ENCODE measurements around the gene TNN.
"Not testable (repeated sequence)": the region's sequence is repeated elsewhere in the genome, so short reads cannot be mapped to it uniquely, and the experiment has no call there.

The TNN gene

GRCh38 chr1:175067362-175068106 is at the start of gene TNN:
Gene TNN (plus strand): TSS chr1:175067833. CDS start chr1:175077419, 9,586 bp downstream.
- DNase-seq = no peak

GRCh38 chr1:175019524-175019923 is 48.1 kb upstream of the TNN start:
- no peak for DNase-seq

DNA sequence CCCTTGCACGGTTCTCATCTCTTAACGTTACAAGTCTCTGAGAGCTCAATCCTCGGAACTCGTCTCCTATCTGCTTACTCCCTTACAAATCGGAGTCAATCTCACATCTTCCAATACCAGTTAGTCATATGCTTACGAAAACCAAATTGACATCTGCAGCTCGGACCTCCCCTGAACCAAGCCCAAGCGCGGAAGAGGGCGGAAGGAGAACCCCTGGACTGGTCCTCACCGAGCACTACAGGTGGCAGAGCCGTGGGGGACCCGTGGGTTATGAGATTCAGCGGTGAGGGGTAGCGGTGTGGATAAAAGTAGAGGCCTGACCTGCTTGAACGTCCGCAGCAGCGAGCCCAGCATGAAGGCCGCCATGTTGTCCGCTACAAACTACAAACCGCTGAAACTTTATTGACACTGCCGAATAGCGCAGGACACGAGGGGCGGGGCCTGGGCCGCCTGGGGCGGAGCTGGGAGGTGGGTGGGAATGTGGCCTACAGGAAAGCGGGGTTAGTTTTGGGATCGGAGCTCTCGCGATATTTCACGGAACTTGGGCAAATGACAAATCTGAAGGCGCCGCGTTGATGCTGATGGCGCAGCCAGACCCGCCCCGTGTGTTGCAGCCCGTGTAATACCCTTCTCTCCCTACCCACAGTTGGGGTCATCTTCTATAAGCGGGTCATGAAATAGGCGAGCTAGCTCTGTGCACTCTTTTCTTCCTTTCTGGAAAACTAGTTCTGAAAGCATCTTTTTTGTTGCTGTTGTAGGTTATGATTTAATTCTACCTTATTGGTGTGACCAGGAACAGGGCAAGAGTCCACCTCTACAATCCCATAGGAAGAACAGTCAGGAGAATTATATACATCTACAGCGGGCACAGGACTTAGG is 44.4 kb upstream of the TNN start, which contains the start of gene MRPS14:
Gene MRPS14, minus strand, starts transcription at position 383 of the 879 bp plus-strand sequence. Its CDS starts 17 bp downstream, at position 366.
- DNase-seq = peak; percentile 98

DNA sequence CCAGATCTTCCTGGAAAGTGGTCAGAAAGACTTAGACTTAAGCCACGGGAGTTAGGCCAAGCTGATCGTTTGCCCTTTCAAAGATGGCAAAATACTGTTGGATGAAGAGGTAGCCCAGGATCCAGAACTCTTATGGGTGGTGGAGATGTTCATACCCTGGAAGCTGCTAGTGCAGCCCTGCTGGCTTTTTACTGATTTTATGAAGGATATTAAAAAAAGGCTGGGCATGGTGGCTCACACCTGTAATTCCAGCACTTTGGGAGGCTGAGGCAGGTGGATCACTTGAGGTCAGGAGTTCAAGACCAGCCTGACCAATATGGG is 43.8 kb upstream of the TNN start:
- DNase-seq = not testable (repeated sequence)

GRCh38 chr1:175024773-175025172 is 42.9 kb upstream of the TNN start:
- no peak for DNase-seq

DNA sequence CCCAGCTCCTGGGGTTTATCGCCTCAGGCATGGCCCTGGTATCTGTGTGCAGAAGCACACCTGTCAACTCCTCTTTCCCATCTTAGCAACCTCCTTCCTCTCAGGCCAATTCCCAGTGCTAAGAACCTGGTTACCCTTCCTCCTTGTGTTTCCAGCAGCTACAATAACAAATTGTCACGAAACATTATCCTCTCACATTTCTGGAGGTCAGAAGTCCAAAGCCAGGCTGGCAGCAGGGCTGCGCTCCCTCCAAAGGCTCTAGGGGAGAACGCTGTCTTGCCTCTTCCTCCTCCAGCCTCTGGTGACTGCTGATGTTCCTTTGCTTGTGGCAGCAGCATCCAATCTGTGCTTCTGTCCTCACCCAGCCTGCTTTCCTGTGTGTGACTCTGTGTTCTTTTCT is 33.7 kb upstream of the TNN start:
- DNase-seq = no peak

- DNase-seq = no peak
Measured at GRCh38 chr1:175034775-175035174, 32.9 kb upstream of the TNN start.

- no peak for DNase-seq
Measured at GRCh38 chr1:175035865-175036264, 31.8 kb upstream of the TNN start.

DNA sequence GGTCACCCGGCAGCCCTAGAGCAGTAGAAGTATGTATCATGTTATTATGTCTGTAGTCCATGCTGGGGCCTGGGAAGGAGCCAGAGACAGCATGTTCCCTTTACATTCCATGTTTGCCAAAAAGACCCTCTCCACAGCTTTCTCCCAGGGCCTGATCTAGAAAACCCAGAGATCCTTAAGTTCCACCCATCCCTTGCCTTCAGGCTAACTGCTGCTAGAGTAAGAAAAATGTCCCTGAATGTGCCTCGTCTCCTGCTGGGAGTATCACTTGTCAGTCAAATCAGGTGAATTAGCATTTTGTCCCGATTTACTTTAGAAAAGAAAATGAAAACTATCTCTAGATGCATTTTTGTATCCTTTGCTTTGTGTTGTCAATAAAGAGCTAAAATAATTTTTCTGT is 31.2 kb upstream of the TNN start:
- DNase-seq = no peak

GRCh38 chr1:175037416-175037815 is 30.2 kb upstream of the TNN start:
- no peak for DNase-seq

DNA sequence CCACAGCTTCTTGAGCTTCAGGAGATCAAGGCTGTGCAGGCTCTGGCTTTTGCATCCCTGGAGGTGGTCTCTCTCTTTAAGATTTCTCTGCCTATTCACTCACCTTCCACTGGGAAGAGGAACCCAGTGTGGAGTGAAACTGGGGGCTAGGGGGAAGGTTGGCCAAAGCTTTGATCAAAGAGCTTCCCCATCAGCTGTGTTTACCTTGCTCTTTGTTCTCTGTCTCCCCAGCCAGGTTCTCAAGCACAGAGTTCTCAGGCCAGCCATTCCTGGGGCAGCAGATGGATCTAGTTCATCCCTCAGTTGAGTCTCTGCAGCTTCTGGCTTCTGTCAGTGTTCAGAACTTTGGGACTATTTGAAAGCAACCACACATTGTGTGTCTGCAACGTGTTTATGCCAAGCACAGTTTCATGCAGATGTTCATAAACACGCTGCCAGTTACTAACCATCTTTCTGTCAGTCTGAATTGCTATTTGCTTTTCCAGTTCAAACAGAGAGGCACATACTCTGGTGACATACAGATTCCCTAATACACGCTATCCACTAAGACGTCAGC is 27.2 kb upstream of the TNN start:
- no peak for DNase-seq

GRCh38 chr1:175042650-175043049 is 25.0 kb upstream of the TNN start:
- DNase-seq = no peak

DNA sequence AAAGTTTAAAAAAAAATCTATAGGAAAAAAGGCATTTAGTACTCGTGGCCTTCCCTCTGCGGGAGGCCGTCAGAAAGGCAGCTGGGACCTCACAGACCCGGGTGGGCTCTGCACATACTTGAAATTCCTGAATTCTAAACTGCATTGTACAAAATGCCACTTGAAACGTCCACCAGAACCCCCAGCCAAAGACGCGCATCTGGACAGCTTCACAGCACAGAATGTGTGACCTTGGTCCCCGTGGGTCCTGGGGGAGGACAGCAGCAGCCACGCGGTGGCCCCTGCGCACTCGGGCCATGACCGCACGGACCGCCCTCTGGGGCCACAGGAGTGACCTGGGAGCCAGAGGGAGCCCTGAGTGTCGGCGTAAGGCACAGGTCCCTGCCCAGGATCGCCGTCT is 23.8 kb upstream of the TNN start:
- no peak for DNase-seq

GRCh38 chr1:175044591-175044990 is 23.0 kb upstream of the TNN start:
- DNase-seq = not testable (repeated sequence)

GRCh38 chr1:175045097-175045496 is 22.5 kb upstream of the TNN start:
- no peak for DNase-seq

- no peak for DNase-seq
Measured at GRCh38 chr1:175045519-175045918, 22.1 kb upstream of the TNN start.

DNA sequence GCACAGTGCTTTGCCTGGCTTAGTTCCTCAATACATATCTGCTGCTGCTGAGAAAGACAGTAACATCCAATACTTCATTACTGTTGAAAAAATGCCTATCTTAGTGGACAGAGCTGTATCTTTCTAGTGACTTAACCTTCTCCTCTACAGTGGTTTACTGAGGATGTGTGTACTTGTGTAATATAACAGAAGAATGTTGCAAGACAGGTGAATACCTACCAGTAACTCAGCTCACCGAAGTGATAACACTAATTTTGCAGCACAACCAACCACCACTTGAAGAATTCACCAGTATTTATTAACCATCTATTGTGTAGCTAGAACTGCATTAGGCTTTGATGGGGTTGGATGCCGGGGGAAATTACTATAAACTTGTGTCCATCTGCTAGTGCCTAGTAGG is 16.6 kb upstream of the TNN start:
- DNase-seq = no peak

GRCh38 chr1:175054736-175055135 is 12.9 kb upstream of the TNN start:
- no peak for DNase-seq

GRCh38 chr1:175062339-175062738 is 5.3 kb upstream of the TNN start:
- DNase-seq = no peak

DNA sequence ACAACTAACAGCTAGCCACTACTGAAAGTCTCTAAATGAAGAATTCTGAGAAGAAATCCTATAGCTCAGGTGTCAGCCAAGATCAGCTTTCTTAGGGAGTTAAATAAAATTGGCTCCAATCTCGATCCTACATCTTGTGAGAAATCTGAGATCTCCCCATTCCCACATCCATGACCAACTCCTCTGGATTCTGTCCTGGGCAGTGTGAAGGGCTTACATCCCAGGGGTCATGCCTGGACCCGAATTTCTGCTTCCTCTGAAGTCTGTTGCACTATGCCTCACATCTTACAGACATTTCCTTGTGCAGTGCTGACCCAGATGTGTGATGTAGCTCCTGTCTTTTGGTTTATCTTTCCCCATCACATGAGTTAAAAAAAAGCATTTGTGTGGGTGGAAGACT is 4.8 kb upstream of the TNN start:
- no peak for DNase-seq

- no peak for DNase-seq
Measured at GRCh38 chr1:175070818-175071217, 3.2 kb downstream of the TNN start.

- DNase-seq = no peak
Measured at GRCh38 chr1:175071276-175071943, 3.8 kb downstream of the TNN start.
